ENCODE data around the gene IFT122.
"Not testable (repeated sequence)": the region's sequence is repeated elsewhere in the genome, so short reads cannot be mapped to it uniquely, and the experiment has no call there.

Gene IFT122

GRCh38 chr3:129493206-129493605 lies 53.2 kb downstream of the IFT122 start:
- Histone ChIP-seq H3K9me3 (no peaks in the 10 kb centered on the region), H3K36me3 (0 out of 2 replicates have a peak, but pooled peaks cover 2% of the 10 kb centered on the region), H3K4me3 (ENCODE audit: low read depth, low read length) (no peak overlapping the region), H3K27me3 (no peaks in the 10 kb centered on the region), H3K4me1 (peaks cover 4% of the 10 kb centered on the region)
- no peak for TF ChIP-seq CTCF (IDR thresholded peaks at IDR 0.05; ENCODE audit: low read depth, low read length)
- DNase-seq = no peak

- H3K4me3 ChIP-seq (ENCODE audit: low read depth, low read length); DNase-seq; H3K9me3 ChIP-seq; H3K4me1 ChIP-seq; H3K27me3 ChIP-seq; H3K36me3 ChIP-seq: not testable (repeated sequence)
Observed at GRCh38 chr3:129494499-129494898, 54.5 kb downstream of the IFT122 start.

- not testable (repeated sequence) for H3K9me3 ChIP-seq; H3K36me3 ChIP-seq; H3K27me3 ChIP-seq; DNase-seq; H3K4me1 ChIP-seq; H3K4me3 ChIP-seq (ENCODE audit: low read depth, low read length)
Observed at GRCh38 chr3:129495006-129495639, 55.1 kb downstream of the IFT122 start.

- not testable (repeated sequence) for DNase-seq; H3K4me3 ChIP-seq (ENCODE audit: low read depth, low read length); H3K36me3 ChIP-seq; H3K4me1 ChIP-seq; H3K9me3 ChIP-seq; H3K27me3 ChIP-seq
Observed at GRCh38 chr3:129497876-129498275, 57.9 kb downstream of the IFT122 start.

- H3K9me3 ChIP-seq; DNase-seq; H3K4me3 ChIP-seq (ENCODE audit: low read depth, low read length); H3K36me3 ChIP-seq; H3K27me3 ChIP-seq; H3K4me1 ChIP-seq: not testable (repeated sequence)
Observed at GRCh38 chr3:129498603-129499488, 58.8 kb downstream of the IFT122 start.

GRCh38 chr3:129499604-129500333 lies 59.7 kb downstream of the IFT122 start:
- H3K9me3 ChIP-seq; DNase-seq; H3K27me3 ChIP-seq; H3K4me3 ChIP-seq (ENCODE audit: low read depth, low read length); H3K4me1 ChIP-seq; H3K36me3 ChIP-seq: not testable (repeated sequence)

- peaks cover 10% of the 10 kb centered on the region; the same call in 1 of the 2 replicates for H3K4me1 ChIP-seq
Observed at GRCh38 chr3:129500334-129500658, 60.3 kb downstream of the IFT122 start.

GRCh38 chr3:129501630-129502029 lies 61.6 kb downstream of the IFT122 start:
- DNase-seq = no peak
- H3K9me3 ChIP-seq = no peaks in the 10 kb centered on the region
- TF ChIP-seq CTCF (IDR thresholded peaks at IDR 0.05; ENCODE audit: low read depth, low read length) = no peak
- H3K27me3 ChIP-seq = no peaks in the 10 kb centered on the region
- H3K4me3 ChIP-seq (ENCODE audit: low read depth, low read length) = no peak overlapping the region
- H3K36me3 ChIP-seq = no peaks in the 10 kb centered on the region
- H3K4me1 ChIP-seq = peaks cover 19% of the 10 kb centered on the region

More at GRCh38 chr3:129500334-129500658, 60.3 kb downstream of the IFT122 start:
- H3K9me3 ChIP-seq = no peaks in the 10 kb centered on the region
- H3K27me3 ChIP-seq = no peaks in the 10 kb centered on the region
- DNase-seq = no peak
- no peak for TF ChIP-seq CTCF (IDR thresholded peaks at IDR 0.05; ENCODE audit: low read depth, low read length)
- H3K36me3 ChIP-seq = 0 out of 2 replicates have a peak, but pooled peaks cover 2% of the 10 kb centered on the region
- H3K4me3 ChIP-seq (ENCODE audit: low read depth, low read length) = no peak overlapping the region
